SKM-1 (cell line): ENCODE measurements around the gene NEDD4L.

Experiments used
- DNase-seq: peaks from one replicate; lab custom pipeline; 2025; ENCODE audit not compliant: unreplicated experiment; lab: John Stamatoyannopoulos, UW

Gene NEDD4L

DNA sequence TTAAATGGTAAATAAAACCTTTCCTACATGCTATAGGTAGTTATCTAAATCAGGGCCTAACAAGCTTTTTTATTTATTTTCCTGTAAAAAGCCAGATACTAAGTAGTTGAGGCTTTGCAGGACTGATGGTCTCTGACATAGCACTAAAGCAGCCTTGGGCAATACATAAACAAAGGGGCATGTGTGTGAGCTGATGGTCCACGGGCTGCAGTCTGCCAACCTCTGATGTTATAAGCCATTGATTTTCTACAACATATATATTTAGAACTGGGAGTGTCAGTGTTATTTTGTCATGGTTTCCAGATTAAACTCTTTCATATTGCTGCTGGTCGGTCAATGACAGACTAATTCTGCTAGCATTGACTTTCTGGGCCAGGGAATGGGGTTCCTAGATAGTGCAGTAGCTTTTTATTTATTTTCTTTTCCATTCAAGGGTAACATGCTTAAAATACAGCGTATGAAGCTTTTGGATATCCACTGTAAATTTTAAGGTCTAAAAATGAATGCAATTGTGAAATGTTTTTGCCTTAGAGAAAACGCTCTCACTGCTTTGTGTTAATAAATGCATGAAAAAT is 134.0 kb downstream of the NEDD4L start:
- DNase-seq = no peak

- no peak for DNase-seq
These were observed 134.5 kb downstream of the NEDD4L start for GRCh38 chr18:58178511-58178910.

DNA sequence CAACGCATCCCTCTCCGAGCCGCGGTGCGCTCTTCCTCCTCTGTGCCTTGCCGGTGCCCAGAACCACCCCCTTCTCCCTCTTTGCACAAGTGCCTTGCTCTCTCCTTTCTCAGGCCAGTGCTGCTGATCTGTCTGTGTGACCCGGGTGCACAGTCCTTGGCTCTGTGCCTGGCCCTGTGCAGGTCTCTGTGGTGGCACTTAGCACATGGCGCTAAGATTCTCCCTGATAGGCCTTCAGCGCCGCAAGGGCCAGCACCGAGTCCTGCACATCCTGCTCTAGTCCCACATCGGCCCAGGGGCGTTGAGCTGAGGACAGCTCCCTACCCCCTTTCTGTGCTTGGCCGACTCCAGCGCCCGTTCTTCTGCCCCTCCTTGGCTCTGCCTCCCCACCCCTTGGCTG is 136.1 kb downstream of the NEDD4L start:
- DNase-seq = no peak

GRCh38 chr18:58180738-58181353 is 136.8 kb downstream of the NEDD4L start:
- DNase-seq = no peak

- DNase-seq = no peak
These were observed 138.0 kb downstream of the NEDD4L start for GRCh38 chr18:58181988-58182387.

DNA sequence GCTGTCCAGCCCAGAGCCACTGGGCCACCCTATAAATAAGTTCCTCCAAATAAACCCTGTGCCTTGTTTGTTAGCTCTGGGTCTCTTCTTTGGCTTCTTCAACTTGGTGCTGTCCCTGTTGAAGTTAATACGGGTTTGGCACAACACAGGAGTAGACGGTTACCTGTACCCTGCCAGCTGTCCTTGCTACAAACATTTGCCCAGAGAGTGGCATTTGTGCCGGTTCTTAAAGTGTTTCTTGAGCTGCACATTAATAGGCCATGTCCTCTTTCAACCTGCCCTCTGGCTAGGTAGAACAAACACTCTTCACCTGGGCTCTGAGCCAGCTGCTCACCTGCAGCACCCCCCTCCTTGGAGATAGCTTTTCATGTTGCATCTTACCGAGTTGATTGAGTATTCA is 139.2 kb downstream of the NEDD4L start:
- no peak for DNase-seq

GRCh38 chr18:58186258-58186948 is 142.4 kb downstream of the NEDD4L start:
- DNase-seq = no peak

GRCh38 chr18:58187674-58188073 is 143.6 kb downstream of the NEDD4L start:
- no peak for DNase-seq

- no peak for DNase-seq
These were observed 145.0 kb downstream of the NEDD4L start for GRCh38 chr18:58188996-58189395.

- DNase-seq = no peak
These were observed 147.0 kb downstream of the NEDD4L start for GRCh38 chr18:58190842-58191530.

- no peak for DNase-seq
These were observed 147.6 kb downstream of the NEDD4L start for GRCh38 chr18:58191626-58192025.

- no peak for DNase-seq
These were observed 148.5 kb downstream of the NEDD4L start for GRCh38 chr18:58192519-58192918.

GRCh38 chr18:58194028-58194427 is 150.0 kb downstream of the NEDD4L start:
- DNase-seq = no peak

GRCh38 chr18:58195278-58195765 is 151.3 kb downstream of the NEDD4L start:
- DNase-seq = no peak

- no peak for DNase-seq
These were observed 152.1 kb downstream of the NEDD4L start for GRCh38 chr18:58196164-58196563.

DNA sequence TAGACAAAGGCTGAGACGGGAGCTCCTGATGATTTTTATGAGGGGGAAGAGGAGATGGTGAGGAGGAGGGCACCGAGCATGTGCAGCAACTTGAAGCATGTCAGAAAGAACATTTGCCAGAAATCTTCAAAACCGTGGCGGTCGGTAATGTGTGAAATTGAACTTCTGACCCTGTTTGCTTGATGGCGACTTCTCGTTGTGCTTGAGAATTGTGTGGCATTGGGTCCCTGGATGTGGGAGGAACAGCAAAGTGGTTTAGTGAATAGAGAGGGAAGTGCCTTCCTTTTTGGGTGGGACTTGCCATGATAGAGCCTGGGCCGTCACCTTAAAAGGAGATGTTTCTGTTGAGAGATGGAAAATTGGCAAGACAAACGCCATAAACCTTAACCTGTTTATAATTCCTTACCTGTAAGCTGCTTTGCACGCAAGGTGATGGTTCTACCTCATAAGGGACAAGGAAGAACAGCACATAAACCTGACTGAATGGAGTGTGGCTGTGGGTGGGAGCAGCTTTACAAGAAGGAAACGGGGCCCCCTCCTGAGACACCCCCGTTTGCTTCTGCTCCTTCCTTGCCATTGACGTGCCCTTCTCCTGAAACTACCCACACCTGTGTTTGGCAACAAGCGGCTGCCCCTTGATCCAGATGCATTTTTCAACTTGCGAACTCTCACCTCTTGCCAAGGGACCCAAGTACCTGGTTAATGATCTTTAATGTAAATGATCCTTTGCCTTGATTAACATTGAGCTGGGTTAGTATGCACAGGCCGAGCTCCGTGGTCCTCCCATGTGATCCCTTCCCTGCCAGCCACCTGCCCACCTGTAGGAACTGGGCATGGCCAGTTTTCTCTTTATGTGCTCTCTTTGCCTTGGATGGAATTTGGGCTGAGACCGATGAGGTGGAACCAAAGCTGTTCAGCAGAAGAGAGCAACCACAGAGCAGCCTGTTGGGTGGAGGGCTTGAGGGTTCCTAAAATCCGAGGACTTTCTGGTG is 153.2 kb downstream of the NEDD4L start:
- no peak for DNase-seq

DNA sequence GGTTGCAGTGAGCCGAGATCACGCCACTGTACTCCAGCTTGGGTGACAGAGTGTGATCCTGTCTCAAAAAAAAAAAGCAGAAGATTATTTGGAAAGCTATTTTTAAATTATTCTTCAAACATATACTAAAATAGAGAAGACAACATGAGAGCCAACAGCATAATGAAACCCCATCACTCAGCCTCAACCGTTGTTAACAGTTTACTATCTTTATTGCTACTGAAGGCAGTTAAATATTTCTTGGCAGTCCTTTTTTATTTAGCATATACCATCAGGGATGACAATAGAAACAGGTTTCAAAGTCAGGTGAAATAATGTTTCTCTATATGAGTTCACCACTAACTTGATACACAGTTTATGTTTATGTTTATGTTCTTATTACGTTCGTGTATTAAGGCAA is 157.2 kb downstream of the NEDD4L start:
- DNase-seq = no peak

DNA sequence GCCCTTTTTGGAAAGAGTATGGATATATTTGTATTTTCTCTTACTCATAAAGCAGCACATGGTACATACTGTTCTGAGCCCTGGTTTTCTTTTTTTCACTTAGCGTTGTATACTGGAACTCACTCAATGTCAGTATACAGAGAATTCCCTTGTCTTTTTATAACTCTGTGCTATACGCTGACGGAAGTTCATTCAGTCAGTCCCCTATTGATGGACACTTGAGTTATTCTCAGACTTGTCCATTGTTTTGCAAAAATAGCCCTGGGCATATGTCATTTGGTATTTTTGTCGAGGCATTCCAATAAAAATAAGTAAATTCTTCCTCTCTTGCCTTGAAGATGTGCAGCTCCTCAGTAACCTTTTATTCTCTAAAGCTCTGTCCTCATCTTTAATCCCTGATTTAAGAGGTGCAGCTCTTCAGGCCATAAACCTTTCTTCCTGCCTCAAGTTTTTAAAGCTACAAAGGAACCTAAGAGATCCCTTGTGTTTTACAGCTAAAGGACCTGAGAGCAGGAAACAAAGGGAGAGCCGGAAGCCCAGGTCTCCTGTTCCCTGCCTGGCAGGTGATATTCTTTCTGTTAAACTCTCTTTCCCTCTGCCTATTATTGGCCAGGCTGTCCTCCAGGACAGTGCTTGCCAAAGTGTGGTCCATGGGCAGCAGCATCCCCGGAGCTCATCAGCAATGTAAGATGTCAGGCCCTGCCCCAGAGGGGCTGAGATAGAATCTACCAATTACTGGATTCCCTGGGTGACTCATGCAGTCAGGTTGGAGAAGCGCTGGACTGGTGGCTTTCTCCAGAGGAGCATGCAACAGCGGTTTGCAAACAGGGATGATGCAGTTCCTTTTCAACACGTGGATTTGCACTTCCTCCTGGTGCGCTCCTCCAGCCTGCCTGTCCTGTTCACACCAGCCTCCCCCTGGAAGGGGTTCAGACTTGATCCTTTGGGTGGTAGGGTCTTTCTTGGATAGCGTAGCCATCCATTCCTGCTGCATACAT is 158.0 kb downstream of the NEDD4L start:
- no peak for DNase-seq

DNA sequence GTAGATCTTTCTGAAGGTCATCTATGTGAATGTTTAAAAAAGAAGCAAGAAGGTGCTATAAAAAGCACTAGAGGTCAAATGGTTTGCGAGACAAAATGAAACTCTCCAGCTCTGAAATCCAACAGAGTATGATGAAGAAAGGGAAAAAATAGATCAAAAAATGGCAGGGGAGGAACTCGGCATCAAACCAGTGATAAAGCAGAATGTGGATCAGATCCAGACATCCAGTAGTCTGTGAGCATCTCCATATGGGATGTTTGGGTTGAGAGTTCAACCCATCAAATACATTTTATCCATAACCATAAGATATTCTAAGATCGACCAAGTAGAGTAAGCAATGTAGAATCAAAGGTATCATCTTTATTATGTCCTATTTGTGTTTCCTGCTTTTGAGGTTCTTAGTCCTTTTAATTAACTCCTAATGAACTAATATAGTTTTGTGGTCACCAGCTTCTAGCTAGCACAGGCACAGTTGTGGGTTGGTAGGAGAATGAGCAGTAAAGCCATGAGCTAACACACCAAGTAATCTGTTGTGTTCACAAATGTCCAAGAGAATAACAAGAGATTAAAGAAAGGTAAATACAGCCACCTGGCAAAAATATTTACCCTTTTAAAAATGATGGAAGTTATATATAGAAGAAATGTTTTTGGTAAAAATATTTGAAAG is 160.9 kb downstream of the NEDD4L start:
- no peak for DNase-seq
